ENCODE data around the gene DHRS4. TPM values are rescaled to one million over a fixed set of nuclear protein-coding genes. Genes with fewer than 3 reads are reported as not detected.

Gene DHRS4
- total and polyA plus RNA-seq, 9 of the 15 experiments (the other 6 are each of a cell fraction or from before 2014, with no cell fraction given): 0.51 to 35.9 (median 10.1) TPM

- TF ChIP-seq ZBTB26 (CRISPR knock-in tag; IDR thresholded peaks at IDR 0.05) (no peak), ZSCAN32 (CRISPR knock-in tag; IDR thresholded peaks at IDR 0.05) (no peak), DNMT1 (IDR thresholded peaks at IDR 0.05) (no peak), HDAC3 (IDR thresholded peaks at IDR 0.05; ENCODE audit: borderline replicate concordance, partially characterized antibody) (no peak), DMBX1 (CRISPR knock-in tag; IDR thresholded peaks at IDR 0.05; ENCODE audit: borderline replicate concordance) (no peak; the same call in 1 of the 2 replicates), NCOR1 (IDR thresholded peaks at IDR 0.05) (peak; percentile 55), GTF2E2 (tag; IDR thresholded peaks at IDR 0.05) (no peak), MYBL2 (IDR thresholded peaks at IDR 0.05; ENCODE audit: low read depth) (no peak), MYBL2 (CRISPR knock-in tag; IDR thresholded peaks at IDR 0.05; ENCODE audit: borderline replicate concordance) (no peak), ZNF512 (tag; IDR thresholded peaks at IDR 0.05) (no peak), KDM5B (IDR thresholded peaks at IDR 0.05; ENCODE audit: insufficient replicate concordance, low read depth, low read length) (no peak), ZBTB9 (CRISPR knock-in tag; IDR thresholded peaks at IDR 0.05) (peak; percentile 53; the same call in 1 of the 2 replicates), CREM (IDR thresholded peaks at IDR 0.05; ENCODE audit: low read depth) (no peak), NFXL1 (CRISPR knock-in tag; IDR thresholded peaks at IDR 0.05) (no peak), KAT2B (IDR thresholded peaks at IDR 0.05; ENCODE audit: low read depth, low read length) (no peak), RBM14 (IDR thresholded peaks at IDR 0.05; ENCODE audit: borderline replicate concordance, insufficient read depth, low read depth, low read length) (no peak)
- TF ChIP-seq, protein P1, sequence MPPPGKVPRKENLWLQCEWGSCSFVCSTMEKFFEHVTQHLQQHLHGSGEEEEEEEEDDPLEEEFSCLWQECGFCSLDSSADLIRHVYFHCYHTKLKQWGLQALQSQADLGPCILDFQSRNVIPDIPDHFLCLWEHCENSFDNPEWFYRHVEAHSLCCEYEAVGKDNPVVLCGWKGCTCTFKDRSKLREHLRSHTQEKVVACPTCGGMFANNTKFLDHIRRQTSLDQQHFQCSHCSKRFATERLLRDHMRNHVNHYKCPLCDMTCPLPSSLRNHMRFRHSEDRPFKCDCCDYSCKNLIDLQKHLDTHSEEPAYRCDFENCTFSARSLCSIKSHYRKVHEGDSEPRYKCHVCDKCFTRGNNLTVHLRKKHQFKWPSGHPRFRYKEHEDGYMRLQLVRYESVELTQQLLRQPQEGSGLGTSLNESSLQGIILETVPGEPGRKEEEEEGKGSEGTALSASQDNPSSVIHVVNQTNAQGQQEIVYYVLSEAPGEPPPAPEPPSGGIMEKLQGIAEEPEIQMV (tag; conservative IDR thresholded peaks at IDR 0.05; ENCODE audit: low read depth): no peak
- TF ChIP-seq, protein P2, sequence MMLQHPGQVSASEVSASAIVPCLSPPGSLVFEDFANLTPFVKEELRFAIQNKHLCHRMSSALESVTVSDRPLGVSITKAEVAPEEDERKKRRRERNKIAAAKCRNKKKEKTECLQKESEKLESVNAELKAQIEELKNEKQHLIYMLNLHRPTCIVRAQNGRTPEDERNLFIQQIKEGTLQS (IDR thresholded peaks at IDR 0.05): no peak
- TF ChIP-seq, protein P2 (CRISPR knock-in tag; conservative IDR thresholded peaks at IDR 0.05): no peak
Measured at GRCh38 chr14:23932639-23933038, 20.9 kb upstream of the DHRS4 start (continued).
